HG03064 (cell line): ENCODE data around the gene PFKL.

Experiments
- ATAC-seq: cut with Tn5 transposase; IDR thresholded peaks from one replicate; pipeline ENCODE4 v1.9.1; 2021; ENCODE audit warnings: low read depth; ENCODE audit not compliant: unreplicated experiment

PFKL gene

DNA sequence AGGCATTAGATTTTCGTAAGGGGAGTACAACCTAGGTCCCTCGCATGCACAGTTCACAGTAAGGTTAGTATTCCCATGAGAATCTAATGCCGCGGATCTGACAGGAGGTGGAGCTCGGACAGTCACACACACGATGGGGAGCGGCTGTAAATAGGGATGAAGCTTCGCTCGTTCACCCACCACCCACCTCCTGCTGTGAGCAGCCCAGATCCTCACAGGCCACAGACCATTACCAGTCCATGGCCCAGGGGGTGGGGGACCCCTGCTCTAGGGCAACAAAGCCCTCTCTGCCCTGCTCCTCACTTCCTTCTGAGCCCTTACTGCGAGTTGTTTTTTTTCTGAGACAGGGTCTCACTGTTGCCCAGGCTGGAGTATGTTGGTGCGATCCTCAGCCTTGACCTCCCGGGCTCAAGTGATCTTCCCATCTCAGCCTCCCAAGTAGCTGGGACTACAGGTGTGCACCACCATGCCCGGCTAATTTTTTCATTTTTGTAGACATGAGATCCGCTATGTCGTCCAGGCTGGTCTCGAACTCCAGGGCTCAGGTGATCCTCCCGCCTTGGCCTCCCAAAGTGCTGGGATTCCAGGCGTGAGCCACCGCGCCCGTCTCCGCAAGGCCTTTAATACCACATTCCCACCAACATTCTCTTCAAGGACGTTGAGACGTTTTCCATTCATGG is 74.9 kb downstream of the PFKL start:
- no peak for ATAC-seq

DNA sequence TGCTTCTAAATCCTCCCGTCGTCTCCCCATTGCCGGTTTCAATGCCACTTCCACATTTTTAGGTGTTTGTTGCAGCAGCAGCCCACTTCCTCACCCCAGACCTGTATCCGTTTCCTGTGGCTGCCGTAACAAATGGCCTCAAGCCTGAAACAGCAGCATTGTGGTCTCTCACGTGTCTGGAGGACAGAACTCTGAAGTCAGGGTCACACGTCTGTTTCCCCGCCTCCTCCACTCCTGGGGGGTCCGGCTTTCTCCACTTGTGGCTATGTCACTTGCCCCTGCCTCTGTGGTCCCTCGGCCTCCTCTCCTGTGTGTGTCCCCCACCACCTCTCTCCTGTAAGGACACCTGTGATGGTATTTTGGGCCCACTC is 75.4 kb downstream of the PFKL start:
- no peak for ATAC-seq

DNA sequence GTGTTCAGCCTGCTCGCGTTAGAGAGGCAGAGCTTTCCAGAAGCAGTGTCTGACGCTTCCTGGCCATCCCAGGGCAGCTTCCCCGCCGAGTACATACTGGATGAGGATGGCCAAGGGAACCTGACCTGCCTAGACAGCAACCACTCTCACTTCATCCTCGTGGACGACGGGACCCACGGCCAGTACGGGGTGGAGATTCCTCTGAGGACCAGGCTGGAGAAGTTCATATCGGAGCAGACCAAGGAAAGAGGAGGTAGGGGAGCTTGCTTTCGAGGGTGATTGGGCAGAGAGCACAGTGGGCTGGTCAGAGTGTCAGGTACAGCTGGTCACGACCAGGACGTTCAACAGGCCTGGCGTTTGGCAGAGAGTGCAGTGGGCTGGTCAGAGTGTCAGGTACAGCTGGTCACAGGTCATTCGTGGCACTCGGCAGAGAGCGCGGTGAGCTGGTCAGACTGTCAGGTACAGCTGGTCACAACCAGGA is 75.9 kb downstream of the PFKL start:
- ATAC-seq: no peak

DNA sequence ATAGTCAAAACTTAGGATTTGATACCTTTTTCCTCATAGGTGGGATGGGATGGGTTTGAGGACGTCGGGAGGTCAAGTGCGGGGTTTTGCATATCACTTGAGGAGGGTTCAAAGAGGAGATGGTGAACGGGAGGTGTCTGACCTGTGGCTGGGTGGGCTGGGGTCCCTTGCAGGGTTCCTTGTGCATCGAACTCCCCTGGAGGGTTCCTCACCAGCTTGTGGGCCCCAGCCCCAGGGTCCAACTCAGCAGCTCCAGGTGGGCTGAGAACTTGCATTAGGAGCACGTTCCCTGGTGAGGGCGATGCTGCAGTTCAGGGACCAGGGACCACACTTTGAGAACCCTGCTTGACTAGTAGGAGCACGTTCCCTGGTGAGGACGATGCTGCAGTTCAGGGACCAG is 76.8 kb downstream of the PFKL start:
- ATAC-seq: no peak
